ENCODE measurements around the gene SLC25A41. TPM values are rescaled to one million over a fixed set of nuclear protein-coding genes. Genes with fewer than 3 reads are reported as not detected.
A peak's percentile ranks its signal among the peaks of the same experiment; 100 is the strongest.

Gene SLC25A41
- total and polyA plus RNA-seq, 2 of the 13 experiments (the other 11 are each of a cell fraction or from before 2014, with no cell fraction given), result 0.33 to 0.95 TPM

DNA sequence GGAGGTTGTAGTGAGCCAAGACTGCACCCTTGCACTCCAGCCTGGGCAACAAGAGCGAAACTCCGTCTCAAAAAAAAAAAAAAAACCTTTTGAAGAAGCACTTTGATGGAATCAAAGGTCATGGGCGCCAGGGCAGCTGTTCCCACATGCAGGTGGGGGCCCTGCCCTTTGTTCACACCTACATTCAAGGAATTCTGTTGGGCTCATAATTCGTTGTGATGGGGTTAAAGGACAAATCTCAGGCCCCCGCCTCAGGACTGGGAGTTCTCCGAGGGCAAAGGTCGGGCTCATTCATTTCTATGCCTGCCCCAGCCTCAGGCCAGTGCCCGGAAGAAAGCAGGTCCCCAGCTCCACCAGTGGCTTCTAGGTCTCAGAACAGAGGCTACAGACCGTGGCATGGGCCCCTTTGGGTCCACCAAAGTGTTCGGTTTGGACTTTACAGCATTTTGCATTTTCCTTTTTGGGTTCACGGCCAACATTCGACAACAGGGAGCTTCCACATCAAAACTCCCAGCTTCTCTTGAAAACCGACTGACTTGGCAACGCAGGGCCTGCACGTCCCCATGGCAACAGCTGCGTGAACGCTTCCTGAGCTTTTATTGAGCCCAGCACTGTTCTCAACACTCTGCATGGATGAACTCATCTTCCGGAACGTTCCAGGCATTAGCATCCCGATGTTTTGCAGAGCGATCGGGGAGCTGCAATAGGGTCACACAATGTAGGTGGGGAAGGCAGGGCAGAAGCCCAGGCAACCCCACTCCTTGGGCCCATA is 30.5 kb downstream of the SLC25A41 start (continued):
- TF ChIP-seq NBN (conservative IDR thresholded peaks at IDR 0.05), result no peak
- TF ChIP-seq SOX5 (CRISPR knock-in tag; IDR thresholded peaks at IDR 0.05; ENCODE audit: borderline replicate concordance), result peak; percentile 50; the same call in 1 of the 2 replicates
- TF ChIP-seq HMG20A (CRISPR knock-in tag; IDR thresholded peaks at IDR 0.05; ENCODE audit: borderline replicate concordance), result peak; percentile 56; the same call in 1 of the 2 replicates
- no peak for TF ChIP-seq ZNF768 (CRISPR knock-in tag; IDR thresholded peaks at IDR 0.05)
- TF ChIP-seq PTBP1 (IDR thresholded peaks at IDR 0.05; ENCODE audit: low read depth, low read length, poor library complexity, severe bottlenecking), result no peak
- TF ChIP-seq, protein P1, sequence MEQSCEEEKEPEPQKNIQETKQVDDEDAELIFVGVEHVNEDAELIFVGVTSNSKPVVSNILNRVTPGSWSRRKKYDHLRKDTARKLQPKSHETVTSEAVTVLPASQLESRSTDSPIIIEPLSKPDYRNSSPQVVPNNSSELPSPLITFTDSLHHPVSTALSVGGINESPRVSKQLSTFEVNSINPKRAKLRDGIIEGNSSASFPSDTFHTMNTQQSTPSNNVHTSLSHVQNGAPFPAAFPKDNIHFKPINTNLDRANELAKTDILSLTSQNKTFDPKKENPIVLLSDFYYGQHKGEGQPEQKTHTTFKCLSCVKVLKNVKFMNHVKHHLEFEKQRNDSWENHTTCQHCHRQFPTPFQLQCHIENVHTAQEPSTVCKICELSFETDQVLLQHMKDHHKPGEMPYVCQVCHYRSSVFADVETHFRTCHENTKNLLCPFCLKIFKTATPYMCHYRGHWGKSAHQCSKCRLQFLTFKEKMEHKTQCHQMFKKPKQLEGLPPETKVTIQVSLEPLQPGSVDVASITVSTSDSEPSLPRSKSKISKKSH (CRISPR knock-in tag; IDR thresholded peaks at IDR 0.05; ENCODE audit: borderline replicate concordance), result no peak
- 0 out of 2 replicates have a peak, but pooled peaks have one; percentile 43 for TF ChIP-seq NFE2L1 (CRISPR knock-in tag; IDR thresholded peaks at IDR 0.05; ENCODE audit: borderline replicate concordance)
- TF ChIP-seq ZNF552 (CRISPR knock-in tag; IDR thresholded peaks at IDR 0.05; ENCODE audit: borderline replicate concordance), result no peak
- no peak for TF ChIP-seq SETDB1 (CRISPR knock-in tag; IDR thresholded peaks at IDR 0.05; ENCODE audit: borderline replicate concordance)
- no peak for TF ChIP-seq ZNF891 (CRISPR knock-in tag; IDR thresholded peaks at IDR 0.05)
- TF ChIP-seq ZUFSP (CRISPR knock-in tag; IDR thresholded peaks at IDR 0.05; ENCODE audit: borderline replicate concordance), result no peak
- no peak for TF ChIP-seq TFDP1 (CRISPR knock-in tag; IDR thresholded peaks at IDR 0.05; ENCODE audit: borderline replicate concordance)
- TF ChIP-seq CBX2 (IDR thresholded peaks at IDR 0.05; ENCODE audit: low read depth, low read length), result no peak
- TF ChIP-seq CBX2 (CRISPR knock-in tag; IDR thresholded peaks at IDR 0.05; ENCODE audit: low read depth), result no peak
- no peak for TF ChIP-seq MIER3 (CRISPR knock-in tag; IDR thresholded peaks at IDR 0.05; ENCODE audit: borderline replicate concordance)
- TF ChIP-seq, protein P2, sequence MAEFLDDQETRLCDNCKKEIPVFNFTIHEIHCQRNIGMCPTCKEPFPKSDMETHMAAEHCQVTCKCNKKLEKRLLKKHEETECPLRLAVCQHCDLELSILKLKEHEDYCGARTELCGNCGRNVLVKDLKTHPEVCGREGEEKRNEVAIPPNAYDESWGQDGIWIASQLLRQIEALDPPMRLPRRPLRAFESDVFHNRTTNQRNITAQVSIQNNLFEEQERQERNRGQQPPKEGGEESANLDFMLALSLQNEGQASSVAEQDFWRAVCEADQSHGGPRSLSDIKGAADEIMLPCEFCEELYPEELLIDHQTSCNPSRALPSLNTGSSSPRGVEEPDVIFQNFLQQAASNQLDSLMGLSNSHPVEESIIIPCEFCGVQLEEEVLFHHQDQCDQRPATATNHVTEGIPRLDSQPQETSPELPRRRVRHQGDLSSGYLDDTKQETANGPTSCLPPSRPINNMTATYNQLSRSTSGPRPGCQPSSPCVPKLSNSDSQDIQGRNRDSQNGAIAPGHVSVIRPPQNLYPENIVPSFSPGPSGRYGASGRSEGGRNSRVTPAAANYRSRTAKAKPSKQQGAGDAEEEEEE (CRISPR knock-in tag; IDR thresholded peaks at IDR 0.05; ENCODE audit: borderline replicate concordance), result no peak
- no peak for TF ChIP-seq FOXA1 (IDR thresholded peaks at IDR 0.05)
- TF ChIP-seq FOXA1 (CRISPR knock-in tag; IDR thresholded peaks at IDR 0.05), result no peak
- no peak for TF ChIP-seq RBM22 (optimal IDR thresholded peaks at IDR 0.05; ENCODE audit: low read length)
- no peak for TF ChIP-seq ZNF232 (CRISPR knock-in tag; IDR thresholded peaks at IDR 0.05; ENCODE audit: borderline replicate concordance)

Data from HepG2 (cell line).